GM15510 (cell line): Measurements from ENCODE around the gene TEN1.

Experiments
- POLR2A ChIP-seq: IDR thresholded peaks from 3 replicates; pipeline ENCODE4 v1.6.1; 2011; ENCODE audit warnings: borderline replicate concordance; ENCODE audit not compliant: insufficient read length; ENCODE audit errors: extremely low read depth

TEN1 gene

GRCh38 chr17:76027159-76027839 lies 48.3 kb downstream of the TEN1 start, which contains the start of gene EVPL:
Gene EVPL (minus strand): TSS chr17:76027306. CDS start chr17:76027198, 108 bp downstream.
- no peak for TF ChIP-seq POLR2A

GRCh38 chr17:76032073-76032779 lies 53.2 kb downstream of the TEN1 start:
- no peak for TF ChIP-seq POLR2A

- no peak for TF ChIP-seq POLR2A
These were observed 53.7 kb downstream of the TEN1 start for GRCh38 chr17:76032780-76033108.

GRCh38 chr17:76033139-76033538 lies 54.1 kb downstream of the TEN1 start:
- TF ChIP-seq POLR2A, result no peak

DNA sequence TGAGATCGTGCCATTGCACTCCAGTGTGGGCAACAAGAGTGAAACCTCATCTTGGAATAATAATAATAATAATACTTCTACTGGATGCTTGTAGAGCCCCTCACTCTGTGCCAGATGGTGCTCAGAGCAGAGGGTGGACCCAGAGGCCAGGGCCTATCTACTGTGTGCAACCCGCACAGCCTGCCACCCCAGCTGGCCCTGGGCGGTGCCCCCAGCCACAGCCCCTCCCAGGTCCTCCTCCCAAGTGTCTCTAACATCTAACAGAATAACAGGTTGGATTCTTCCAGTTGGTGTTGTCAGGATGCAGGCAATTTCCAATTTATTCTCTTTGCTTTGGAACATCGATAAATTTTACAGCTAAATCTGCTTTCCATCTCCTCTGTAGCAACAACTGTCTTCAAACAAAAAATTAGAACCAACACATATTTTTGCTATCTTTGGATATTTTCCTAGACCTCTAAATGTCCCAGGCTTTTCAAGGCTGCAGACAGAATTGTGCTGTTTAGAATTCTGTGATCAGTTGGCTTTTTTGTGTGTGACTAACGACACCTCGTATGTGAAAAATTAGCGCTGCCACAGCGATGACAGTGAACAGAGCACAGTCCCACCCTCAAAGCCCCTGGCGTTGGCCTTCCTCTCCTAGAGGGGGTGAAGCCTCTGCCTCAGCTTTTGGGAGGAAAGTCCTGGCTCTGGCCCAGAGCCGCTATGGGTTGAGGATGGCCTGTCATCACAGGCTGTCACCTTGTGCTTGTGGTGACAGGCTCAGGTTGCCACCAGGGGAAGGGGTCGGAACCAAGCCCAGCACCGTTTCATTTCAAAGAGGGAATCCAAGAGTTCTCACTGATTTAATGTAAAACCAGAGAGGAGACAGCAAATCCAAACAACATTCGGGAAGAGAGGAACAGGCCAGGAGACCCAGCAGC lies 55.6 kb downstream of the TEN1 start:
- no peak for TF ChIP-seq POLR2A

GRCh38 chr17:76036497-76037261 lies 57.6 kb downstream of the TEN1 start:
- TF ChIP-seq POLR2A, result no peak

DNA sequence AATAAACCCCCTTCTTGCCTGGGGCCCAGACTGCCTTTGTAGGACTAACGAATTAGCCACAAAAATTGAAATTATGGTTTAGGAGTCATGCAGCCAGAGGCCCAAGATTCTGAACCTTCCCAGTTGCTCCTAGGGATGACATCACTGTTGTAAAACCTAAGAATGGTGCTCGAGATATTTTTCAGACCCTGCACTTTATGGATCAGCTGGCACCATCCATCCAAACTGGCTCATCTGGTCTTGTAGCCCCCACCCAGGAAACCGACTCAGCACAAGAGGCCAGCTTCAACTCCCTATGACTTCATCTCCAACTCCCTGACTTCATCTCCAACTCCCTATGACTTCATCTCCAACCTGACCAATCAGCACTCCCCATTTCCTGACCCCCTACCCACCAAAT lies 59.0 kb downstream of the TEN1 start:
- no peak for TF ChIP-seq POLR2A

DNA sequence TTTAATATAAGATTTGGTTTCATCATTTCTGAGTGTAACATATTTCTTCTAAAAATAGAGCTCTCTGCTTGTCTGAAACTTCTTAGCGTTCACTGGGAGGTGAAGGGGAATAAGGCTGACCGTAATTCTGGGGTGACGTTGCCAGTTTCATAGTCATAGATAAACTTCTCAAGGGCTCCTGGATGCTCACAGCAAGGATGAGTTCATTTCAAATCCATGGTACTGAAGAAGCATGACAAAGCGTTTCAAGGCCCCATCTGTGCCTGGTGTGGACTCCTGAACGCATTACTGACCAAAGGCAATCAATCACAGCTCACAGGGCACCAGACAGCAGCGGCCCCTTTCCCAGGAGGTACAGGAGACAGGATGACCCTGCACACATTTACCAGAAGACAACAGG lies 60.1 kb downstream of the TEN1 start:
- TF ChIP-seq POLR2A, result no peak

DNA sequence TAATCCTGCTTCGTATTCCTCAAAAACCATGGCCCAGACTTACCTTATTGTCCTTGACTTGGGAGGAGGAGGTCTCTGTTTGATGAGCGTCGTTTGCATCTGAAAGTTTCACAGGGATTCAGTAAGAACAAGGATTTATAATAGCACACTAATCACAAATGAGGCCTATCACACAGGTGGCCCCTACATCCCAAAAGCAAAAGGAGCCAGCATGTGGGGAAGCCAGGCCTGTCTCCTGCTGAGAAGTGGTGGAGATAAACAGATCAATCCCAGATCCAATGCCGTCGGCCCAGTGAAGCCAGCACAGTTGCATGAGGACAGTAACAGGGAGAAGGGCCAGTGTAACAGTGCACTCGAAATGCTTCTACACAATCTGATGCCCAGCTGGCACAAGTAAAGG lies 61.3 kb downstream of the TEN1 start:
- TF ChIP-seq POLR2A, result no peak

- TF ChIP-seq POLR2A, result no peak
These were observed 67.0 kb downstream of the TEN1 start for GRCh38 chr17:76046064-76046463.

- TF ChIP-seq POLR2A, result no peak
These were observed 69.1 kb downstream of the TEN1 start for GRCh38 chr17:76048025-76048605.

DNA sequence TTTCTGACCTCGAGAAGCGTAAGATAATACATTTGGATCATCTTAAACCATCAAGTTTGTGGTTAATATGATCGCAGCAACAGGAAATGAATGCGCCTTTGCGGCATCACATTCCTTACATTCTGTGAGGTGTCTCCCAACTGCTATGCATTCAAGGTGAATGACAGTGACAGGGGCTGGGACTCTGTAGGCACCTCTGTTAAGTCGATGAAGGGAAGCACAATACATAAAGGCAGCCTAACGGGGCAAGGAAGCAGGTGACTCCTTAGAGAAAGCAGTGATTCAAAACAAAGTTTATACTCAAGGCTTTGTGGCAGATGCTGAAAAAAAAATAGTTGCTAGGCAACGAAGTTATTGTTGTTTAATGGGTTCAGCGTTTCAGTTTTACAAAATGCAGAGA lies 69.7 kb downstream of the TEN1 start:
- TF ChIP-seq POLR2A, result no peak

DNA sequence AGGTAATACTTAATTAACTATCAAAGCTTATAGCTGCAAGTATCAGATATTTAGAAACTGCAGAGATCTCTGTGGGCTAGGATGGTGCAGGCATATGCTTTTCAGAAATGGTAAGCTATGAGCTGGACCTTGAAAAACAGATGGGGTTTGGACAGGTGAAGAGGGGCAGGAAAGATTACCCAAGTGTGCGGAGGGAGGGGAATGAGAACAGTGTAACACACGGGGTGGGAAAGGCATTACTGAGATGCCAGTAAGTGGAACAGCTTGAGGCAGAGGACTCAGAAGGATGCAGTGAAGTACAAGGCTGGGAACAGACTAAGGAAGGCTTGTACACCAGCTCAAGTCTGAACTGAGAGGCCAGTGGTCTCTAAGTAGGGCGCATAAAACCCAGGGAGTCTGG lies 70.2 kb downstream of the TEN1 start:
- no peak for TF ChIP-seq POLR2A

DNA sequence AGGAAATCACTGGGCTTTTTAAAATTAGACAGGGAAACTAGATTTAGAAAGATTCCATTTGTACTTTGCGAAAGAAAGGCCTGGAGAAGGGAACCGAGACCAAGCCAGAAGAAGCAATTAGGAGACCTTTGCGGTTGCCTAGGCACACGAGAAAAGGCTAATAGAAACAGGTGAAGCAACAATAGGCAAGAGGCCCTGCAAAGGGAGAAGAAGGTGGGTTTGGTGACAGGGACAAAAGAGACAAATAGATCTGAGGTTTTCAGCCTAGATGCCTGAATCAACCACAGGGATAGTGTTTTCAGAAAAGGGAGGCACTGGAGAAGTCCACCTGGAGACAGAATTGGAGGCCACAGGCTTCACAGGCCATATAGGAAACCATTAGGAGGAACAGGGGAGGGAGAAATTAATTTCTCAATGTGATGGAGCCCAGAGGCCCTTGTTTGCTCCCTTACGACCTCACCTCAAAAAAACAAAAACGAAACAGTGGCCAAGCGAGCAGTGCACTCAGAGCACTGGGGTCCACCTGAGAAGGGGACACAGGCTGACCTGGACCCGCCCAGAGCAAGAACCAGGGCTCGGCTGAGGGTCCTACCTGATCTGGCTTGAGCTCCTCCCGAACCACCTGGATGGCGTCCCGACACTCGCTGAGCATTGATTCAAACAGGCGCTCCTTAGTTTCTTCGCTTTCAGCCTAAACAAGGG lies 70.9 kb downstream of the TEN1 start:
- TF ChIP-seq POLR2A, result no peak
